Measurements from ENCODE around the gene GRM4.

DNA sequence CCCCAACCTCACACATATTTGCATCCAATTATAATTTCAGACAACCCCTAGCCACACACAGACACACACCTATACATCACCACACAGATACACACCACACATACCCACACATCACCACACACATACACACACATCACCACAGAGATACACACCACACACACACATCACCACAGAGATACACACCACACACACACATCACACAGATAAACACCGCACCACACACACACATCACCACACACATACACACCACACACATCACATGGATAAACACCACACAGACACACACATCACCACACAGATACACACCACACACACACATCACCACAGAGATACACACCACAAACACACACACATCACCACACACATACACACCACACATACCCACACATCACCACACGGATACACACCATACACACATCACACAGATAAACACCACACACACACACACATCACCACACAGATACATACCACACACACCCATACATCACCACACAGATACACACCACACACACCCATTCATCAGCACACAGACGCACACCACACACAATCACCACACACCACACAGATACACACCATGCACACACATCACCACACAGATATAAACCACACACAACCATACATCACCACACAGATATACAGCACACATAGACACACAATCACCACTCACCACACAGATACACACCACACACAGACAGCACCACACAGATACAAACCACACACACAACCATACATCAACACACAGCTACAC is 74.6 kb downstream of the GRM4 start:
- TF ChIP-seq, protein P1, sequence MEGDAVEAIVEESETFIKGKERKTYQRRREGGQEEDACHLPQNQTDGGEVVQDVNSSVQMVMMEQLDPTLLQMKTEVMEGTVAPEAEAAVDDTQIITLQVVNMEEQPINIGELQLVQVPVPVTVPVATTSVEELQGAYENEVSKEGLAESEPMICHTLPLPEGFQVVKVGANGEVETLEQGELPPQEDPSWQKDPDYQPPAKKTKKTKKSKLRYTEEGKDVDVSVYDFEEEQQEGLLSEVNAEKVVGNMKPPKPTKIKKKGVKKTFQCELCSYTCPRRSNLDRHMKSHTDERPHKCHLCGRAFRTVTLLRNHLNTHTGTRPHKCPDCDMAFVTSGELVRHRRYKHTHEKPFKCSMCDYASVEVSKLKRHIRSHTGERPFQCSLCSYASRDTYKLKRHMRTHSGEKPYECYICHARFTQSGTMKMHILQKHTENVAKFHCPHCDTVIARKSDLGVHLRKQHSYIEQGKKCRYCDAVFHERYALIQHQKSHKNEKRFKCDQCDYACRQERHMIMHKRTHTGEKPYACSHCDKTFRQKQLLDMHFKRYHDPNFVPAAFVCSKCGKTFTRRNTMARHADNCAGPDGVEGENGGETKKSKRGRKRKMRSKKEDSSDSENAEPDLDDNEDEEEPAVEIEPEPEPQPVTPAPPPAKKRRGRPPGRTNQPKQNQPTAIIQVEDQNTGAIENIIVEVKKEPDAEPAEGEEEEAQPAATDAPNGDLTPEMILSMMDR (conservative IDR thresholded peaks at IDR 0.05; ENCODE audit: low read depth, low read length), result no peak
- no peak for TF ChIP-seq EZH2 (IDR thresholded peaks at IDR 0.05; ENCODE audit: low read length, unreplicated experiment)
- no peak for TF ChIP-seq EZH2phosphoT487 (IDR thresholded peaks at IDR 0.05; ENCODE audit: borderline replicate concordance, low read length)
